Mesothelial cell of epicardium (in vitro differentiated cells): ENCODE results near the gene NEK11. TPM values are rescaled to one million over a fixed set of nuclear protein-coding genes. Genes with fewer than 3 reads are reported as not detected.

Experiments
- DNase-seq, 2 experiments: peaks; one replicate each; pipeline ENCODE4 v3.0.0; 2021; ENCODE audit warnings: low spot score in 2 of 2; ENCODE audit not compliant: unreplicated experiment in 2 of 2
- H3K27ac Mint-ChIP-seq: 2 replicates; pipeline ENCODE4 v1.8.0; 2021; ENCODE audit warnings: mixed read lengths
- H3K27me3 Mint-ChIP-seq: 2 replicates; pipeline ENCODE4 v1.8.0; 2021; ENCODE audit warnings: low read depth, mixed read lengths
- H3K36me3 Mint-ChIP-seq: 2 replicates; pipeline ENCODE4 v1.8.0; 2021; ENCODE audit warnings: mixed read lengths
- H3K4me1 Mint-ChIP-seq: 2 replicates; pipeline ENCODE4 v1.8.0; 2021; ENCODE audit warnings: mixed read lengths
- H3K4me3 Mint-ChIP-seq: 2 replicates; pipeline ENCODE4 v1.8.0; 2021; ENCODE audit warnings: mild to moderate bottlenecking, moderate library complexity, mixed read lengths
- H3K9me3 Mint-ChIP-seq: 2 replicates; pipeline ENCODE4 v1.8.0; 2021; ENCODE audit warnings: mixed read lengths
- CTCF ChIP-seq: fragments of 200-600 bp; sonication (generic); IDR thresholded peaks from one replicate; pipeline ENCODE4 v1.5.0; 2021; ENCODE audit warnings: antibody characterized with exemption; ENCODE audit not compliant: unreplicated experiment
- total RNA-seq: library from RNA; stranded (reverse); gene quantifications from 3 replicates; pipeline ENCODE4 v1.2.1, GENCODE V29; 2021

The NEK11 gene
- 9.8 to 11.3 TPM (median 11.0 TPM) in 3 replicates for total RNA-seq

- peak; percentile 71 to 85 for DNase-seq
- H3K27me3 Mint-ChIP-seq, result no peaks in the 10 kb centered on the region
- peaks cover 33% of the 10 kb centered on the region for H3K4me1 Mint-ChIP-seq
- peaks cover 3% of the 10 kb centered on the region for H3K9me3 Mint-ChIP-seq
- H3K4me3 Mint-ChIP-seq, result peak within 1 kb of the TSS; percentile 85
- peaks cover 19% of the 10 kb centered on the region for H3K36me3 Mint-ChIP-seq
- TF ChIP-seq CTCF, result no peak
- peak within 1 kb of the TSS; percentile 96 for H3K27ac Mint-ChIP-seq
These were observed at the start of gene NEK11, which contains the start of gene ASTE1 for GRCh38 chr3:131026321-131027151. Gene NEK11, plus strand, starts transcription at chr3:131026877. Its CDS starts 2,832 bp downstream, at chr3:131029709. Gene ASTE1, minus strand, starts transcription at chr3:131026825. Its CDS starts 1,519 bp downstream, at chr3:131025306.

- H3K36me3 Mint-ChIP-seq, result peaks cover 16% of the 10 kb centered on the region
- H3K4me3 Mint-ChIP-seq, result no peak overlapping the region
- TF ChIP-seq CTCF, result no peak
- no peak for DNase-seq
- H3K27ac Mint-ChIP-seq, result no peak overlapping the region
- no peaks in the 10 kb centered on the region for H3K27me3 Mint-ChIP-seq
- no peaks in the 10 kb centered on the region for H3K9me3 Mint-ChIP-seq
- no peaks in the 10 kb centered on the region for H3K4me1 Mint-ChIP-seq
These were observed 47.6 kb upstream of the NEK11 start for GRCh38 chr3:130979117-130979516.

- Mint-ChIP-seq H3K4me3 (no peak overlapping the region), H3K27me3 (no peaks in the 10 kb centered on the region), H3K27ac (no peak overlapping the region), H3K4me1 (no peaks in the 10 kb centered on the region), H3K36me3 (peaks cover 18% of the 10 kb centered on the region), H3K9me3 (no peaks in the 10 kb centered on the region)
- TF ChIP-seq CTCF, result no peak
- DNase-seq, result no peak
These were observed 45.2 kb upstream of the NEK11 start for GRCh38 chr3:130981469-130981868.

- no peak for DNase-seq
- TF ChIP-seq CTCF, result no peak
- no peak overlapping the region for H3K4me3 Mint-ChIP-seq
- no peaks in the 10 kb centered on the region for H3K27me3 Mint-ChIP-seq
- no peaks in the 10 kb centered on the region for H3K9me3 Mint-ChIP-seq
- peaks cover 10% of the 10 kb centered on the region for H3K36me3 Mint-ChIP-seq
- H3K4me1 Mint-ChIP-seq, result no peaks in the 10 kb centered on the region
- H3K27ac Mint-ChIP-seq, result no peak overlapping the region
These were observed 36.4 kb upstream of the NEK11 start for GRCh38 chr3:130990282-130990681.

GRCh38 chr3:130991126-130991525, 35.6 kb upstream of the NEK11 start:
- peaks cover 10% of the 10 kb centered on the region for H3K36me3 Mint-ChIP-seq
- no peak for TF ChIP-seq CTCF
- H3K4me3 Mint-ChIP-seq, result no peak overlapping the region
- H3K4me1 Mint-ChIP-seq, result no peaks in the 10 kb centered on the region
- H3K27me3 Mint-ChIP-seq, result no peaks in the 10 kb centered on the region
- no peaks in the 10 kb centered on the region for H3K9me3 Mint-ChIP-seq
- no peak for DNase-seq
- H3K27ac Mint-ChIP-seq, result no peak overlapping the region
